Peyer's patch (tissue), 4 donors: Measurements from ENCODE around the gene FAT4.

Experiments used
- POLR2A ChIP-seq, 2 donors: fragments of 450-650 bp; IDR thresholded peaks; one replicate each; pipeline ENCODE4 v1.5.1; 2017; ENCODE audit warnings: antibody characterized with exemption in 2 of 2, mild to moderate bottlenecking in 2 of 2, moderate library complexity in 2 of 2
- TF ChIP-seq, protein P1 (sequence below), 6 experiments: fragments of 450-650 bp in 4 of 6; fragments of 200-600 bp in 2 of 6; sonication (generic) in 1 of 6; IDR thresholded peaks; one replicate each; pipeline ENCODE4 v1.5.1; 2017 to 2019; ENCODE audit warnings: antibody characterized with exemption in 6 of 6, mild to moderate bottlenecking in 3 of 6, moderate library complexity in 1 of 6

DNA sequence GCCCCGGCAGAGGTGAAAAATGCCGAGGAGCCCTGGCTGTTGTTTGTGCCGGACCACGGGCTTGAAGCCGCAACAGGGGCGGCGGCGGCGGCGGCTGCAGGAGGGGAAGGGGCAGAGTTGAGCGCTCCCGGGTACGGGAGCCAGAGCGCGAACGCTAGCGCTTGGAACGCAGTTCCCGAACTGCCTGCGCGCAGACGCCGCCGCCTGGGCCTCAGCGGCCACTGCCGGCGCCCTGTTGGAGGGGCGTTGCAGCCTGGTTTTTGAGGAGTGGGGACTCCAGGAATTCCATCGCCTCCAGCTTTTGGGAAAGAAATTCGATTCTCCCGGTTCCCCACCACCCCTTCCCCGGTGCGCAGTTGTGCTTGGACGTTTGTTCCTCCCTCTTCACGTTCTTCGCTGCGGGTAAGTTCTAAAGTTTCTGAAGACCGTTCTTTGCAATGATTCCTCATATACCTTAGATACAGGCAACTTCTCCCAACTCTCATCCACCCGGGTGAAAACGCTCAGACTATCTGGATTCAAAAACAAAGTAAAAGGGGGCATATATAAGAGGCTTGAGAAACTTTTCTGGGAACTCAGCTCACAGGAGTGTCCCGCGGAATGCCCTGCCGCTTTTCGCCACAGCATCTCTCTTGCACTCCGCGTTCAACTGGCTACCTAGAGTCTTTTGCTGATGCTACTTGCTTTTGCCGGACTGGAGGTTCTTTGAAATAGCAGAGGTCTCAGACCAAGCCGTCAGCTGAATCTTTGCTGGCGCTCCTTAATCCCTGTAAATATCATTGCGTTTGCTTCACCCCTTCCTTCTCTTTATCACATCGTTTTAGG, 1.0 kb downstream of the FAT4 start:
- TF ChIP-seq POLR2A (IDR thresholded peaks at IDR 0.05): no peak
- TF ChIP-seq, protein P1, sequence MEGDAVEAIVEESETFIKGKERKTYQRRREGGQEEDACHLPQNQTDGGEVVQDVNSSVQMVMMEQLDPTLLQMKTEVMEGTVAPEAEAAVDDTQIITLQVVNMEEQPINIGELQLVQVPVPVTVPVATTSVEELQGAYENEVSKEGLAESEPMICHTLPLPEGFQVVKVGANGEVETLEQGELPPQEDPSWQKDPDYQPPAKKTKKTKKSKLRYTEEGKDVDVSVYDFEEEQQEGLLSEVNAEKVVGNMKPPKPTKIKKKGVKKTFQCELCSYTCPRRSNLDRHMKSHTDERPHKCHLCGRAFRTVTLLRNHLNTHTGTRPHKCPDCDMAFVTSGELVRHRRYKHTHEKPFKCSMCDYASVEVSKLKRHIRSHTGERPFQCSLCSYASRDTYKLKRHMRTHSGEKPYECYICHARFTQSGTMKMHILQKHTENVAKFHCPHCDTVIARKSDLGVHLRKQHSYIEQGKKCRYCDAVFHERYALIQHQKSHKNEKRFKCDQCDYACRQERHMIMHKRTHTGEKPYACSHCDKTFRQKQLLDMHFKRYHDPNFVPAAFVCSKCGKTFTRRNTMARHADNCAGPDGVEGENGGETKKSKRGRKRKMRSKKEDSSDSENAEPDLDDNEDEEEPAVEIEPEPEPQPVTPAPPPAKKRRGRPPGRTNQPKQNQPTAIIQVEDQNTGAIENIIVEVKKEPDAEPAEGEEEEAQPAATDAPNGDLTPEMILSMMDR (IDR thresholded peaks at IDR 0.05): no peak
